GM19240 (cell line): Measurements from ENCODE around the gene ABCC9.

Experiments used
- DNase-seq: peaks from one replicate; pipeline ENCODE4 v3.0.0; 2011; ENCODE audit warnings: low spot score; ENCODE audit not compliant: insufficient read length

ABCC9 gene

GRCh38 chr12:21775133-21775820 lies 165.9 kb downstream of the ABCC9 start:
- no peak for DNase-seq

GRCh38 chr12:21774358-21775132 lies 166.7 kb downstream of the ABCC9 start, which contains the start of gene KCNJ8:
KCNJ8 (minus strand) TSS chr12:21774706; CDS start chr12:21773616, 1,090 bp downstream.
- no peak for DNase-seq

GRCh38 chr12:21773806-21774205 lies 167.4 kb downstream of the ABCC9 start:
- no peak for DNase-seq

- DNase-seq: no peak
Observed at GRCh38 chr12:21773263-21773741, 167.9 kb downstream of the ABCC9 start.

GRCh38 chr12:21771311-21771710 lies 169.9 kb downstream of the ABCC9 start:
- no peak for DNase-seq

GRCh38 chr12:21769307-21769706 lies 171.9 kb downstream of the ABCC9 start:
- no peak for DNase-seq

GRCh38 chr12:21766403-21766802 lies 174.8 kb downstream of the ABCC9 start:
- DNase-seq: no peak

- DNase-seq: no peak
Observed at GRCh38 chr12:21764950-21765349, 176.3 kb downstream of the ABCC9 start.

- DNase-seq: no peak
Observed at GRCh38 chr12:21764065-21764464, 177.2 kb downstream of the ABCC9 start.

- no peak for DNase-seq
Observed at GRCh38 chr12:21763531-21763930, 177.7 kb downstream of the ABCC9 start.

- no peak for DNase-seq
Observed at GRCh38 chr12:21759737-21760136, 181.5 kb downstream of the ABCC9 start.

- no peak for DNase-seq
Observed at GRCh38 chr12:21757735-21758134, 183.5 kb downstream of the ABCC9 start.

GRCh38 chr12:21756699-21757098 lies 184.5 kb downstream of the ABCC9 start:
- DNase-seq: no peak

- no peak for DNase-seq
Observed at GRCh38 chr12:21751517-21751916, 189.7 kb downstream of the ABCC9 start.
